CD14-positive monocyte (primary cell): ENCODE measurements around the gene UBA6. TPM values are rescaled to one million over a fixed set of nuclear protein-coding genes. Genes with fewer than 3 reads are reported as not detected.
A peak's percentile ranks its signal among the peaks of the same experiment; 100 is the strongest.
"Not testable (repeated sequence)": the region's sequence is repeated elsewhere in the genome, so short reads cannot be mapped to it uniquely, and the experiment has no call there.

Source experiments
- DNase-seq, 3 donors: peaks; one replicate each; pipeline ENCODE4 v3.0.0-alpha.2; 2011 to 2022
- H2AFZ ChIP-seq: 2 replicates; pipeline ENCODE4 v1.6.0; 2012; ENCODE audit warnings: mild to moderate bottlenecking, low read depth, low read length, inconsistent platforms; ENCODE audit not compliant: insufficient read depth, poor library complexity, severe bottlenecking
- H3K27ac ChIP-seq, 2 donors: 1 replicate in 1 of 2; 2 replicates in 1 of 2; pipeline ENCODE4 v1.5.1; 2012 to 2013; ENCODE audit warnings: low read length in 2 of 2, control low read depth in 1 of 2, inconsistent platforms in 1 of 2, low read depth in 1 of 2, mild to moderate bottlenecking in 1 of 2
- H3K27me3 ChIP-seq, 2 donors: one replicate each; pipeline versions ENCODE4 v1.6.0 to v1.6.1; 2011 to 2013; ENCODE audit warnings: low read length in 2 of 2; ENCODE audit not compliant: control insufficient read depth in 2 of 2, insufficient read depth in 2 of 2
- H3K36me3 ChIP-seq, 2 donors: replicated peaks in 1 of 2; 1 replicate in 1 of 2; 2 replicates in 1 of 2; pipeline versions ENCODE4 v1.5.1 to v1.6.1; 2012 to 2013; ENCODE audit warnings: low read length in 2 of 2, control low read depth in 1 of 2, inconsistent platforms in 1 of 2, mild to moderate bottlenecking in 1 of 2; ENCODE audit not compliant: insufficient read depth in 2 of 2, control insufficient read depth in 1 of 2
- H3K4me1 ChIP-seq, 2 donors: 1 replicate in 1 of 2; 2 replicates in 1 of 2; pipeline versions ENCODE4 v1.5.1 to v1.6.1; 2012 to 2013; ENCODE audit warnings: low read length in 2 of 2, control low read depth in 1 of 2, inconsistent platforms in 1 of 2, mild to moderate bottlenecking in 1 of 2, moderate library complexity in 1 of 2; ENCODE audit not compliant: insufficient read depth in 2 of 2, control insufficient read depth in 1 of 2
- H3K4me2 ChIP-seq: replicated peaks from 2 replicates; pipeline ENCODE3; 2012; ENCODE audit warnings: low read length, moderate library complexity, mild to moderate bottlenecking; ENCODE audit not compliant: poor library complexity, severe bottlenecking; ENCODE audit errors: extremely low read depth
- H3K4me3 ChIP-seq, 3 experiments: fragments of 200-600 bp in 1 of 3; sonication (generic) in 1 of 3; replicated peaks in 1 of 3; 1 replicate in 2 of 3; 2 replicates in 1 of 3; pipeline ENCODE4 v1.5.1; 2011 to 2013; ENCODE audit warnings: low read length in 3 of 3, mild to moderate bottlenecking in 3 of 3, control low read depth in 2 of 3, low read depth in 2 of 3, inconsistent platforms in 1 of 3, moderate library complexity in 1 of 3
- H3K79me2 ChIP-seq: 2 replicates; pipeline ENCODE4 v1.6.0; 2012; ENCODE audit warnings: mild to moderate bottlenecking, control low read depth, inconsistent platforms, low read length, moderate library complexity; ENCODE audit not compliant: insufficient read depth
- H3K9ac ChIP-seq: 2 replicates; pipeline ENCODE4 v1.6.0; 2017; ENCODE audit warnings: low read length, mild to moderate bottlenecking; ENCODE audit not compliant: insufficient read depth, poor library complexity, severe bottlenecking
- H3K9me3 ChIP-seq, 2 donors: replicated peaks in 1 of 2; 1 replicate in 1 of 2; 2 replicates in 1 of 2; pipeline versions ENCODE4 v1.5.1 to v1.6.1; 2012 to 2013; ENCODE audit warnings: low read length in 2 of 2, control low read depth in 1 of 2; ENCODE audit not compliant: control insufficient read depth in 1 of 2, insufficient read depth in 1 of 2
- H4K20me1 ChIP-seq: 2 replicates; pipeline ENCODE4 v1.6.0; 2012; ENCODE audit warnings: mild to moderate bottlenecking, low read length, control low read depth, moderate library complexity; ENCODE audit not compliant: insufficient read depth
- H3K27ac Mint-ChIP-seq, 7 donors: one replicate each; pipeline ENCODE4 v1.8.0; 2020; ENCODE audit warnings: mild to moderate bottlenecking in 7 of 7, mixed read lengths in 7 of 7, moderate library complexity in 6 of 7, inconsistent platforms in 2 of 7
- H3K27me3 Mint-ChIP-seq, 3 donors: one replicate each; pipeline ENCODE4 v1.8.0; 2021 to 2022; ENCODE audit warnings: low read depth in 3 of 3, mild to moderate bottlenecking in 3 of 3, mixed read lengths in 3 of 3, moderate library complexity in 3 of 3, inconsistent platforms in 1 of 3
- H3K36me3 Mint-ChIP-seq, 2 donors: one replicate each; pipeline ENCODE4 v1.8.0; 2020; ENCODE audit warnings: mixed read lengths in 2 of 2, inconsistent platforms in 1 of 2, mild to moderate bottlenecking in 1 of 2
- H3K4me1 Mint-ChIP-seq: one replicate; pipeline ENCODE4 v1.8.0; 2020; ENCODE audit warnings: mild to moderate bottlenecking, mixed read lengths
- H3K4me3 Mint-ChIP-seq, 2 donors: one replicate each; pipeline ENCODE4 v1.8.0; 2020; ENCODE audit warnings: mild to moderate bottlenecking in 2 of 2, mixed read lengths in 2 of 2, moderate library complexity in 1 of 2
- H3K9me3 Mint-ChIP-seq, 7 donors: one replicate each; pipeline ENCODE4 v1.8.0; 2020 to 2022; ENCODE audit warnings: mixed read lengths in 7 of 7, mild to moderate bottlenecking in 6 of 7, moderate library complexity in 6 of 7, inconsistent platforms in 2 of 7
- WGBS: methylation state at CpG from one replicate; pipeline ENCODE4 v1.1.5; 2013; ENCODE audit warnings: missing lambda C conversion rate; ENCODE audit not compliant: insufficient coverage; 5-methylcytosine and 5-hydroxymethylcytosine counted together
- intact Hi-C, 2 donors: fragments of 100-400 bp; cut with micrococcal nuclease; formaldehyde crosslinking; loops; one replicate each; pipeline versions ENCODE4 v1.15.0 to v1.15.1; 2023
- polyA plus RNA-seq, 3 donors: library from polyadenylated mRNA; depleted of rRNA in 1 of 3; unstranded in 2 of 3; stranded (reverse) in 1 of 3; fragments of 300-500 nt in 2 of 3; fragments of >200 nt in 1 of 3; fragmentation: Illumina TruSeq in 2 of 3; gene quantifications; 1 replicate in 2 of 3; 2 replicates in 1 of 3; pipeline ENCODE4 v1.2.3, GENCODE V29; 2012 to 2021
- TF ChIP-seq, protein P1 (sequence below): fragments of 200-600 bp; IDR thresholded peaks from one replicate; pipeline ENCODE4 v1.8.0; 2022; ENCODE audit warnings: antibody characterized with exemption, mild to moderate bottlenecking

The UBA6 gene
- polyA plus RNA-seq, 3 donors = 8.4 to 22.0 (median 21.0) TPM

DNA sequence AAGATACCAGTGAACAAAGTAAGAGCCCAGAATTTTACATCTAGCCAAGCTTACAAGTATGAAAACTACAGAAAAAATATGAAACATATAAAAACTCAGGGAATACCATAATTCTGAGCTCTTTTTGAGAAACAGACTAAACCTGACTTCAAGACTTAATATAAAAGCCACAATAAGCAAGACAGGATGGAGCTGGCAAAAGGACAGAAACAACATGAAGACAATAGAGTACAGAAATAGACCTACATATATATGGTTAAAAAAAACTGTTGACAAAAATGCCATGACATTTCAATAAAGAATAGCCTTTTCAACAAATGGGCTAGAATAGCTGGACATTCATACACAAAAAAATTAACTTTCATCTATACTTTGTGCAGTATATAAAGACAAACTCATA, 49.4 kb downstream of the UBA6 start:
- Histone ChIP-seq H3K4me3 (no peak overlapping the region), H3K36me3 (peaks cover 26 to 74% of the 10 kb centered on the region in 2 donors), H3K9me3 (no peaks in the 10 kb centered on the region), H4K20me1 (no peaks in the 10 kb centered on the region), H2AFZ (no peak overlapping the region), H3K27ac (no peak overlapping the region), H3K27me3 (no peaks in the 10 kb centered on the region), H3K4me2 (no peak overlapping the region), H3K9ac (no peak overlapping the region), H3K79me2 (no peaks in the 10 kb centered on the region), H3K4me1 (no peaks in the 10 kb centered on the region)
- Mint-ChIP-seq H3K27ac (no peak overlapping the region), H3K36me3 (peaks cover 69 to 74% of the 10 kb centered on the region in 2 donors), H3K27me3 (no peaks in the 10 kb centered on the region), H3K4me3 (no peak overlapping the region), H3K4me1 (no peaks in the 10 kb centered on the region), H3K9me3 (peaks cover 0 to 9% (median 3%) of the 10 kb centered on the region in 7 donors)
- no peak for DNase-seq
- intact Hi-C loops = no loop called here
- TF ChIP-seq, protein P1, sequence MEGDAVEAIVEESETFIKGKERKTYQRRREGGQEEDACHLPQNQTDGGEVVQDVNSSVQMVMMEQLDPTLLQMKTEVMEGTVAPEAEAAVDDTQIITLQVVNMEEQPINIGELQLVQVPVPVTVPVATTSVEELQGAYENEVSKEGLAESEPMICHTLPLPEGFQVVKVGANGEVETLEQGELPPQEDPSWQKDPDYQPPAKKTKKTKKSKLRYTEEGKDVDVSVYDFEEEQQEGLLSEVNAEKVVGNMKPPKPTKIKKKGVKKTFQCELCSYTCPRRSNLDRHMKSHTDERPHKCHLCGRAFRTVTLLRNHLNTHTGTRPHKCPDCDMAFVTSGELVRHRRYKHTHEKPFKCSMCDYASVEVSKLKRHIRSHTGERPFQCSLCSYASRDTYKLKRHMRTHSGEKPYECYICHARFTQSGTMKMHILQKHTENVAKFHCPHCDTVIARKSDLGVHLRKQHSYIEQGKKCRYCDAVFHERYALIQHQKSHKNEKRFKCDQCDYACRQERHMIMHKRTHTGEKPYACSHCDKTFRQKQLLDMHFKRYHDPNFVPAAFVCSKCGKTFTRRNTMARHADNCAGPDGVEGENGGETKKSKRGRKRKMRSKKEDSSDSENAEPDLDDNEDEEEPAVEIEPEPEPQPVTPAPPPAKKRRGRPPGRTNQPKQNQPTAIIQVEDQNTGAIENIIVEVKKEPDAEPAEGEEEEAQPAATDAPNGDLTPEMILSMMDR = no peak

DNA sequence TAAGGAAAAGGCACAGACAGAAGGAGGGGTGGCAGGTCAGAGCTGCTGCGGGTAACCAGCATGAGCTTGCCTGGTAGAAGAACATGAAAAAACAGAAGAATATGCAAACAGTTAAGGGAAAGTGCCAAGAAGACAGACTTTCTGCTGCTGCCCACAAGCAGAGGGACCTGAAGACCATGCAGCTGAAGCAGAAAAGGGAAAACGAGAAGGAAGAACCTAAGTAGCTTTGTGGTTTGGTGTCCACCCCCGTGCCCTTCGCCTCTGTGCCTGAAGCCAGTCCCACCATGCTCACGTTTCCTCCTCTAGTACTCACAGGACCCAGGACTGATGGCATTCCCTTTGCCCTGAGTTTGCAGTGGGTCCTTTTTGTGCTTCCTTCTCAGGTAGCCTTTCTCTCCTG, 62.8 kb downstream of the UBA6 start:
- DNase-seq = peak in 1 of 3 donors; percentile 3
- Mint-ChIP-seq H3K27ac (peak overlapping the region in 4 of 7 donors; percentile 55 to 74 (median 62)), H3K4me1 (peaks cover 20% of the 10 kb centered on the region), H3K4me3 (peak overlapping the region in 1 of 2 donors; percentile 40), H3K27me3 (peaks cover 0 to 2% (median 0%) of the 10 kb centered on the region in 3 donors), H3K36me3 (peaks cover 60% of the 10 kb centered on the region in 2 donors), H3K9me3 (peaks cover 0 to 4% (median 0%) of the 10 kb centered on the region in 7 donors)
- no peaks in the 10 kb centered on the region for H3K9me3 ChIP-seq
- peak overlapping the region; percentile 9 to 32 for H3K27ac ChIP-seq
- H3K4me2 ChIP-seq = no peak overlapping the region
- H3K4me3 ChIP-seq = no peak overlapping the region
- peaks cover 9 to 15% of the 10 kb centered on the region in 2 donors for H3K4me1 ChIP-seq
- peaks cover 14 to 64% of the 10 kb centered on the region in 2 donors for H3K36me3 ChIP-seq
- 4% methylated on average over 2 of the region's 5 CpGs for WGBS
- H4K20me1 ChIP-seq = no peaks in the 10 kb centered on the region
- H3K9ac ChIP-seq = no peak overlapping the region
- no peaks in the 10 kb centered on the region for H3K27me3 ChIP-seq
- intact Hi-C loops = no loop called here
- TF ChIP-seq, protein P1 = no peak
- no peak overlapping the region for H2AFZ ChIP-seq
- H3K79me2 ChIP-seq = no peaks in the 10 kb centered on the region

DNA sequence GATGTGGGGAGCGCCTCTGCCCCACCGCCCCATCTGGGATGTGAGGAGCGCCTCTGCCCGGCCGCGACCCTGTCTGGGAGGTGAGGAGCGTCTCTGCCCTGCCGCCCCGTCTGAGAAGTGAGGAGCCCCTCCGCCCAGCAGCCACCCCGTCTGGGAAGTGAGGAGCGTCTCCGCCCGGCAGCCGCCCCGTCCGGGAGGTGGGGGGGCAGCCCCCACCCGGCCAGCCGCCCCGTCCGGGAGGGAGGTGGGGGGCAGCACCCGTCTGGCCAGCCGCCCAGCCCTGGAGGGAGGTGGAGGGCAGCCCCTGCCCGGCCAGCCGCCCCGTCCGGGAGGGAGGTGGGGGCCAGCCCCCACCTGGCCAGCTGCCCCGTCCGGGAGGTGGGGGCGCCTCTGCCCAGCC, 64.0 kb downstream of the UBA6 start:
- intact Hi-C loops, H3K27me3 ChIP-seq, H3K27ac Mint-ChIP-seq, H3K27ac ChIP-seq, DNase-seq, H3K9ac ChIP-seq, H3K27me3 Mint-ChIP-seq, H3K4me3 ChIP-seq, H3K4me3 Mint-ChIP-seq, H2AFZ ChIP-seq, H3K9me3 ChIP-seq, H3K9me3 Mint-ChIP-seq, H4K20me1 ChIP-seq, H3K79me2 ChIP-seq, H3K4me2 ChIP-seq: not testable (repeated sequence)
- Histone ChIP-seq H3K36me3 (peaks cover 21 to 69% of the 10 kb centered on the region in 2 donors), H3K4me1 (peaks cover 12 to 15% of the 10 kb centered on the region in 2 donors)
- Mint-ChIP-seq H3K36me3 (peaks cover 62 to 67% of the 10 kb centered on the region in 2 donors), H3K4me1 (peaks cover 27% of the 10 kb centered on the region)
- WGBS = no CpG with 5 or more reads among the region's 30 CpGs
